Fibroblast of mammary gland (primary cell): Measurements from ENCODE around the gene RASAL2.

Experiments used
- DNase-seq: peaks from one replicate; pipeline ENCODE4 v3.0.0-alpha.2; 2010; ENCODE audit warnings: low read depth
- H3K4me3 ChIP-seq: 2 replicates; pipeline ENCODE4 v1.5.1; 2011; ENCODE audit warnings: low read depth, mild to moderate bottlenecking, low read length, moderate library complexity; ENCODE audit not compliant: control insufficient read depth
- CTCF ChIP-seq: conservative IDR thresholded peaks from 2 replicates; pipeline ENCODE4 v1.5.1; 2011; ENCODE audit warnings: low read depth, low read length, inconsistent platforms; ENCODE audit not compliant: control insufficient read depth, insufficient read depth

Gene RASAL2

GRCh38 chr1:178364782-178365181 is 270.9 kb downstream of the RASAL2 start:
- DNase-seq = no peak
- TF ChIP-seq CTCF = no peak
- H3K4me3 ChIP-seq = no peak overlapping the region

- no peak for TF ChIP-seq CTCF
- DNase-seq = no peak
These were observed 273.2 kb downstream of the RASAL2 start for GRCh38 chr1:178367151-178367550.

GRCh38 chr1:178368208-178368607 is 274.3 kb downstream of the RASAL2 start:
- no peak for TF ChIP-seq CTCF
- H3K4me3 ChIP-seq = no peak overlapping the region
- no peak for DNase-seq

More at GRCh38 chr1:178367151-178367550, 273.2 kb downstream of the RASAL2 start:
- no peak overlapping the region for H3K4me3 ChIP-seq

GRCh38 chr1:178371235-178371634 is 277.3 kb downstream of the RASAL2 start:
- H3K4me3 ChIP-seq = peak overlapping the region; percentile 35
- peak; percentile 46 for DNase-seq
- no peak for TF ChIP-seq CTCF

GRCh38 chr1:178371933-178372388 is 278.1 kb downstream of the RASAL2 start:
- peak overlapping the region; percentile 35 for H3K4me3 ChIP-seq
- DNase-seq = no peak
- TF ChIP-seq CTCF = no peak

GRCh38 chr1:178374016-178374415 is 280.1 kb downstream of the RASAL2 start:
- TF ChIP-seq CTCF = no peak
- no peak for DNase-seq
- no peak overlapping the region for H3K4me3 ChIP-seq

GRCh38 chr1:178376008-178376407 is 282.1 kb downstream of the RASAL2 start:
- no peak overlapping the region for H3K4me3 ChIP-seq
- DNase-seq = no peak
- no peak for TF ChIP-seq CTCF
